GM18511 (cell line): ENCODE results near the gene SHB.

Experiments used
- ATAC-seq: cut with Tn5 transposase; IDR thresholded peaks from one replicate; pipeline ENCODE4 v1.9.1; 2021; ENCODE audit warnings: mild to moderate bottlenecking, moderate library complexity; ENCODE audit not compliant: unreplicated experiment

Gene SHB

DNA sequence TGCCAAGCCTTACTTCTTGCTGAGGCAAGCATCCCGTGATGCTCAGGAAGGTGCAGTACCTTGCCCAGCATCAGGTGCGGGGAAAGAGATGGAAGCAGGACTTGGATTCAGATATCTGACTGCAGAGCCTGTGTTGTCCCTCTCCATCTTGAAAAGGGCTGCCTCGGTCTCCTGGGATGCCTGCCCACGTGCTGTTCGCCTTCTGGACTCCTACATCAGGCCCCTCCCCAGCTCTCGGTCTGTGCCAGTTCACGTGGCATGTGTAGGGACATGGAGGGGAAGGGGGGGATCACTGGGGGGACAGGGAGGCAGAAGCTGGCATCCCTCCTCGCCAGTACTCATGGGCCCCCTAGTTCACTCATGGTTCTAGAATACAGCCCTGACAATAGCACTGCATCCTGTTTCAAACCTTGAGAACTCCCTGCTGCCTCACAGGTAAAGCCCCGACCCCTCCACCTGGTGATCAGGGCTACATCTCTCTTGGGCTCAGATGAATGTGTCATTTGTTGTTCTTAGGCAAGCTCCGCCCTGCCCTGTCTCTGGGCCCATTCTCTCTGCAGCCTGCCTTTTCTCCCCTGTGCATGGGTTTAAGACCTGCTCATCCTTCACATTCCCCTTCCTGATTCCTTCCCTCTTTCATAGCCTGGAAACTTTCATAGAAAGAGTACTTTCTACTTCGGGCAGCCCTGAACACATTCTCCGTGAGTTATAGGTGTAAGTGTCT is 126.2 kb downstream of the SHB start:
- no peak for ATAC-seq

DNA sequence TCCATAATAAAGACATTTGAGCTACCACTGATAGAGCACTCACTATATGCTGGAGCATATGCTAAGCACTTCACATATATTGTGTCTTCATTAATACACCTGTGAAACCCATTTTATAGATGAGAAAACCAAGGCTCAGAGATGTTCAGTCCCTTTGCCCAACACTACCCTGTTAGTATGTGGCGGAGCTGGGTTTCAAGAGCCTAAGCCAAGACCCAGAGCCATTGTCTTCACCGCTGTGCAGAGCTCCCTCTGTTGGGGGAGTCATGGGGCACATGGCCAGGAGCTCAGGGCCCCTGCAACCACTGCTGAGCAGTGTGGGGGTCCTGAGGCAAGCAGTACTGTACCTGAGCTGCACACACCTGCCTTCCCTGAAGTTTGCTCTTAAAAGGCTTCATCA is 127.8 kb downstream of the SHB start:
- ATAC-seq = no peak

DNA sequence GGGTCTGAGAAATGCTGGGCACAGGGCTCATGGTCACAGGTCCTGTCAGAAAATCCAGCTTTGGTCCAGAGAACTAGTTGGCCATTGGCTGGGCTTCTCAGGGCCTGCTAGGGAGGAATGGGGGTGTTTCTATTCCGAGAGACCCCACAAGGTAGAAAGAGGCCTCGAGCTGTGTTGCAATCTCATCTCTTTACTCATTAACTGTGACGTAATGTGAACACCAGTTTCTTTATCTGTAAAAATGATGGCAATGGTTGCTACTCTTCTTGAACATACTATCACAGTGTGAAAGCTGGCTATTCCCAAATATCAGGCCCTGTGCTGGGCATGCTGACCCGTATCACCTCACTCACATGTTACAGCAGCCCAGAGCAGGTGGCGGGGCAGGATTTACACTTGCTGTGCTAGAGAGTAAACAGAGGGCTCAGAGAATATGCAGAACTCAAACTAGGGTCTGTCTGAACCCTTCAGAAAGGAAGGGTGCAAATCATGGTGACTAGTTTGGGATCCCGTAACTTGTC is 129.4 kb downstream of the SHB start:
- ATAC-seq = no peak

DNA sequence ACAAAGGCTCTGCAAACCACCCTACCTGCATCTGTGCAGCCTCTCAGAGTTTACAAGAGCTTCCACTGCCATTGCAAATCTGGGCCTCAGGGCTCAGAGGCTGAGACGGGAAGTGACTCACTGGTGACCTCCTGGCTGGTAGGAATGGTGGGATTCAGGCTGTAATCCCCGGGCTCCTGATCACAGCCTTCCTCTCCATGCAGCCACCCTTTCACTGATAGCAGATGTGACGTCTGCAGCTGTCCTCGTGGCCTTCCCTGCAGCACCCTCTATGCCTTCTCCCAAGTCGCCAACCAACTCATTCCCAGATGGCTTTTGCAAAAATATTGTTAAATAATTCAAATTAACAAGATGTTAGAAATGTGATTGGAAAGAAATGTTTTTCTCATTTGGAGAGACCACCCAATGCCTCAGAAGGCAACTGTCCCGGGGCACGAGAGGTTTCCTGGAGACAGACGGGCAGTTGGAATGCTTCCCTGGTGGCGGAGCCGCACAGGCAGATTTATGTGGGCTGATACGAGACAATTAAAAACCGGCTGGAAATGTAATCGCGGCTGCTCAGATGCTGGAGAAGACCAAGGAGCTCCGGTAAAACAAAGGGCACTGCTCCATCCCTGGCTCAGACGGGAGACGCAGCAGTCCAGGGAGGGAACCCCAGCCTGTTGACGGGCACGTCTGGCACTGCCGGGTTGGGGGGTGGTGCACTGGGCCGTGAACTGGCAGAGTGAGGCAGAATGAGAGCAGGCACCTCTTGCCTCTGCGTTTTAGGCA is 130.7 kb downstream of the SHB start:
- ATAC-seq = no peak

DNA sequence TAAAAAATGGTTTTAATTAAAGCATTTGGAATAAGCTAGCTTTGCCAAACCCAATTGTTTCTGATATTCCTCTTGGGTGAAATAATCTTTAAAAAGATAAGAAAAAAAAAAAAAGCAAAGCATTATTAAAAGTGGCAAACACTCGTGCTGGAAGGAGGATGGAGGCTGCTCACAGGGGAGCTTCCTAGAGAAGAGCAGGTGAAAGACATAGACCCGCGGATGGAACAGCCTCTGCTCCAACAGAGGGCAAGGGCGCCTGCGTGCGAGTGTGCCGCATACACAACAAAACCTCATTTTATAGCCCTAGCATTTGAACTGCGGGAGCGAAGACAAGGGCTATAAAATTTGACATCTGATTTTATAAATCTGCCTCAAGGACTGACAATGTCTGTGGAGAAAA is 131.7 kb downstream of the SHB start:
- no peak for ATAC-seq

DNA sequence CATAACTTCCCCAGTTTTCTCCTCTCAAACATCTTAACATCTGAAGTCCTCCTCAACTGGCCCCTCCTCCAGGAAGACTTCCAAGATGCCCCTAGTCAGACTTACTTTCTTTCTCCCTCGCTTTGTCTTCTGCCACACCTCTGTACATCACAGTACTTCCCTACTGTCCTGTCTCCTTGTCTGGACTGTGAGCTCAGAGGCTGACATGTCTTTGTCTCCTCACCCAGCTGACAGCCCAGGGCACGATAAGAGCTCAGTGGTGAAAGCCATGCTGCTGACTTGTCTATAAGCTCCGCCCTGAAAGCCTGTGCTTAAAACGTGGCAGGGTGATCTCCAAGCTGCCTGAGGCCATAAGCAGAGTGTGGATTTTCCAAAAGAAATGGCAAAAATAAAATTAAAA is 132.1 kb downstream of the SHB start:
- no peak for ATAC-seq

DNA sequence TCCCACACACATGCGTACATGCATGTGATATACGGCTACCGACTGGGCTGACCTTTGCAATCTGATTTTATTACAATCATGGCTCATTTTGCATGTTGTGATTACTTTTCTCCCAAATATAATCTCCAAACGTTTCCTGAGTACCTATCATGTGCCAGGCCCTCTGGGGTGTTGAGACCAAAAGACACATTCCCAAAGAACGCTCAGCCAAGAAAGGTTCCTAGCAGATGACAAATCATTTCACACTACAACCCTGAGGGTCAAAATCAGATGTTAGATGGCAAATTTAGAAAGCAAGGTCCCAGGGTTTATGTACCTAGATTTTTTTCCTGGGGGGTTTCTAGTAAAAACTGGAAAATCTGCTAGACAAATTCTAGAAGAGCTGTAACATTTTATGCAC is 132.7 kb downstream of the SHB start:
- ATAC-seq = no peak

DNA sequence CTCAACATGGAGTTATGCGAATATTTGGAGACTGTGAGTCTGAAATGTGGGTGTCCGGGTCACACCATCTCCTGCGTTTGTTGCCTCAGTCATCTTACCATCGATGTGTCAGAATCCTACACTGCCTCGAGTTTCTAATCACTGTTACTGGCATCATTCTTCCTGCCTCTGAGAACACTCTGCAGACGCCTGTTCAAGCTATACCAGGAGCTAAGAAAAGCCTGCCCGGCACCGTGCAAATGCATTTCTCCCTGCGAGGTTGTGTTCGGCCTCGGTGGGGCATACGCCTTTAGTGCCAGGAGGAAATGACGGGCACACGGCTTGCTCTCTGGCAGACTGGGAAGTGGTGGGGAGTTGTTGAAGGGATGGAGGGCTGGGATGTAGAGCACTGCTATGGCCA is 133.9 kb downstream of the SHB start:
- no peak for ATAC-seq

DNA sequence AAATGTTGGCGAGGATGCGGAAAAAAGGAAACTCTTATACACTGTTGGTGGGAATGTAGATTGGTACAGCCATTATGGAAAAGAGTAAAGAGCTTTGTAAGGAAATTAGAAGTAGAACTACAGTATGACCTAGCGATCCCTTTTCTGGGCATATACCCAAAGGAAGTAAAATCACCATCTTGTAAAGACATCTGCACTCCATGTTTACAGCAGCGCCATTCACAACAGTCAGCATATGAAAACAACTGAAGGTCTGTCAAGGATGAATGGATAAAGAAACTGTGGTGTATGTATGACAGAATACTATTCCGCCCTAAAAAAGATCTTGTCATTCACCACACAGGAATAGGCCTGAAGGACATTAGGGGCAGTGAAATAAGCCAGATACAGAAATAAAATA is 137.4 kb downstream of the SHB start:
- ATAC-seq = no peak

DNA sequence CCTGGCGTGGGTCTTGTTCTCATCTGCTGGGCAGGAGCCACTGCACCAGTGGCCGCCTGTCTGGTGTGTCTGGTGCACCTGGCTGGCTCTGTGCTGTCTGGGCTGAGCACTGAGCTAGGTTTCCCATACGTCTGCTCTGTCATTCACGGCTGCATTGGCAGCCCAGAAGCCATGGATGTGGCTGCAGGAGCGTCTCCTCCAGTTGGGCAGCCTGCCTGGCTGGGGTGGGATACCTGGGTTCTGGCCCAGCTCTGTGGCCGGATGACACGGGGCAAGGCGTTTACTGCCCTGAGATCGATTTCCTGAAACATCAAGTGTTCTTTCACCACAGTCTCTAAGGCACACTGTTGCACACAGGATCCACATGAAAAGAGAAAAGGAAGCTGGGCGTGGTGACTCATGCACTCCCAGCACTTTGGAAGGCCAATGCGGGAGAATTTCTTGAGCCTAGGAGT is 139.6 kb downstream of the SHB start:
- no peak for ATAC-seq

DNA sequence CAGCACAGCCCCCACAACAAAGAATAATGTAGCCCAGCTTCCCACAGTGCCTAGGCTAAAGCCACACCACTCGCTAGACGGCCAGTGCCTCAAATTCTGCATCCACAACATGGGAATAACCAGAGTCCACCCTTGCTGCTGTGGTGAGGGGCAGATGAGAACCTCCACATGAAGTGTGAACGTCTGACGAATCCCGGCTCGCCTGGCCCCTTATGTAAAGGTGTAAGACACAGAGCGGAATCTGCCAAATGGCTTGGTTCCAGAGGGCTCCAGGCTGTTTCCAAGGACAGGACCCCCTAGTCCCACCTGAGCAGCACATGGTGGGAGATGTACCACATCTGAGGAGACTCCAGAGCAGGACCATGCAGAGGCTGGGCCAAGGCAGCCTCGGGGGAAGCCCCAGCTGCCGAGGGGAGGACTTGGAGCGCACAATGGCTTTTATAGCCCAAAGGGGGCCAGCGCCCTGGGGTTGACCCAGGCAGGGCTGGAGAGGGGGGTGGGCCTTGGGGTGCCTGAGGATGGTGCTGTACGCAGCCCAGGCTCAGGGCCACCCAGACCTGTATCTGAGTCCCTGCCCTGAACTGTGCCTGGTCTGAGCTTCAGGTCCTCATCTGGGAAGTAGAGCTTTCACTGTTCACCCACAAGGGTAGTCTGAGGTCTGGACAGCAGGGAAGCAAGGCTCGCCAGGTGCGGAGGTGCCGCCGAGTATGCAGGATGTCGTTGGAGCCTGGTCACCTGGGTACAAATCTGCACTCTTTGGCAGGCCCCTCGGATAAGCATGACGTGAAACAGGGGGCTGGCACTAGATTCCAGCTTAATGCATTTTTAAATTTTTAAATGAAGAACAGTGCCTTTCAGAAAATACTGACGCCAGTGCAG is 140.2 kb downstream of the SHB start:
- no peak for ATAC-seq

DNA sequence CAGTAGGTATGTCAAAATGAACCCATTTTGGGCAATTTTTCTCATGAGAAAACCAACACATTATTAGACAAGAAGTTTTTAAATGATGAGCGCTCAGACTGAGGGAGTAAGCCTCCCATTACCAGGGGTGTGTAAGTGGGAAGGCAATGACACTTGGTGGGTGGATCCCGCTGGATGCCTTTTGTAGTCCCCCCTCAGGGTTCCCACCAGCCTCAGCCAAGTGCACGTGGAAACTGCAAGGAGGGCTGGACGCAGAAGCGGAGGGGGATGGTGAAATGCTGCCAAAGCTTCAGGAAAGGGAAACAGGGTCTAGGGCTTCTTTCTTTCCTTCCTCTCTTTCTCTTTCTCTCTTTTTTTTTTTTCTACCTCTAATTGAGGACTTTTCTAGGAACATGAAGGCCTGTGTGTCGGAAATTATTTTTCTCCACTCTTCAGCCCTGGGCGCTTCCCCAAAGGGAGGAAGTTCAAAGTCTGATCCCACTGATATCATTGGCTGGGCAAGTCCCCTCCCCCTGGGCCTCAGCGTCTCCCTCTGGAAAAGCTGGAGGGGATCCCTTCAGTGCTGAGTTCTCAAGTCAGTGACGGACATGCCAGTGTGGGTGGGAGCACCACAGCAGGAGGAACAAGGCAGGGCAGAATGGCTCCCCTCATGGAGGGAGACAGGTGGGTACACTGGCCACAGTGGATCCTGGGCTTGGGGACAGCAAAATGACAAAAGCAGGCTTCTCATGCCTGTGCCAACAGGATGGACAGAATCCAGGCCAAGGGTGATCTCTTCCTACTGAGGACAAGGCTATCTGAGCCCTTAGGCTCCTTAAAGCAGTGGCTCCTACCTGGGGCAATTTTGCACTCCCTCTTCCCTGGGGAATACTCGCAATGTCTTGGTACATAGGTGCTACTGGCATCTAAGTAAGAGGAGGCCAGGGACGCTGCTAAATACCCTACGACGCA is 141.2 kb downstream of the SHB start:
- no peak for ATAC-seq

DNA sequence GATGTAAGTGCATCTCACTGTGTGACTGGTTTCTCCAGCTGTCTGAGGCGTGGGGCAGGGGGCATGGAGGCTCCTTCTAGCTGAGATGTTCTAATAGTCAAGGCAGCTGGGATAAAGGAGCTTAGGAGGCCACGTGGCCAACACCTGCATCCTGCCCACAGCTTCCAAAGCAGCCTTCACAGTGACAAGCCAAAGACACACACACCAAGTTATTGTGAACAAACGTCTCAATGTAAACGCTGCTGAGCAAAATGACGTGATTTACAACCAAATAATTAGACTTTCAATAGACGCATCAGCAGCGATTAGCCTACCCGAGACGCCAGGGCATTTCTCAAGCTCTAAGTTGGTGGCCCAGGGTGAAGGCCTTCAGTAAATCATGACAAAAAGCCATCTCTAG is 141.9 kb downstream of the SHB start:
- ATAC-seq = no peak

DNA sequence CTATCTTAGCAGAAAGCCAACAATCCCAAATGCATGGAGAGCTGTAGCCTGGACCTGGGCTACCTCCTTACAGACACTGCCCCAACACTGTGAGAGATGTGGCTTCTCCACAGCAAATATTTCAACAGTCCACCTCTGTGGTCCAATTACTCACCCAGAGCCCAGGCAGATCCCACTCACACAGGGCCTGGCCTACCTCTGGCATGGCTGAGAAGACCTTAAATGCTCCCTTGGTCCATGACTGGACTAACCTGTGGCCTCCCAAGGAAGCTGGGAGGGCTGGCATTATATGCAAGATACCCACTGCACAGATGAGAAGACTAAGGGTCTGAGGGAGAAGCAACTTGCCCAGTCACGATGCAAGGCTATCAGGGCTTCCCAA is 142.3 kb downstream of the SHB start:
- ATAC-seq = no peak

DNA sequence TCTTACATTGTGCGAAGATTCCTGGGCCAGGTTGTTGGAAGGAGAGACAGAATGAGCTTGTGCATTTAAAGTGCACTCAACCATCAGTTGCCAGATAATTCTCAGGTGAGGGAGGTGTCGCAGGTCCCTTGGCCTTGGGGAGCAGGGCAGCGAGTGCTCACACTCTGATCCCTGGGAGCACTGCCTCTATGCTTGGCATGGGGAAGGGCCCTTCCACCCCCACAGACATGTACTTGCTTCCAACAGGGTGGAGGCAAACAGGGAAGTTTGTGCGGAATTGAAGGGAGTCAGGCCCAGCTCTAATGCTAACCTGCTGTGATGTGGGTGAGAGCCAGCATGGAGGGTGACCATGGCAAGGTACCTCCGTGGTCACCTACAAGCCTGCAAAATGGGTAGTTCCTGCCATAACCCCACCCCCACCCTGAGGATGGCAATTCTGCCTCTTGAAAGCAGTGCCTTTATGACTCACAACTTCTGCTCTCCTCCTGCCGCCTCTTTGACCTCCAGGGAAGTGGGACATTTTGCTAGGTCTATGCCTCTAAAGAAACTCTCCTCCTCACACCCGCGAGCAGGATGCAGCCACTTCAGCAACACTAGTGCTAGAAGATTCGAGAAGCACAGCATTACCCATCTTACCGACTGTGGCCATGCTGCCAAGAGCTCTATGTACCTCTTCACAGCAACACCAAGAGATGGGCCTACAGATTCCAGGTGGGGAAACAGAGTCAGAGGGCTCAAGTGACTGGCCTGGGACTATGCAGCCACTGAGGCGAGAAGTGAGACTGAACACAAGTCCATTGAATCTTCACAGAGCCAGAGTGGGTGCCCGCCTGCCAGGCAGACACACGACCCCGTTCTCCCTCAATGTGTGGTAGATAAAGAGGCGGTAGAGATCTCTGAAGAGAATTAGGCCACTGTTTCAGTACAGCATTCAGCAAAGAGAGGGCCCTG is 143.0 kb downstream of the SHB start:
- ATAC-seq = no peak

DNA sequence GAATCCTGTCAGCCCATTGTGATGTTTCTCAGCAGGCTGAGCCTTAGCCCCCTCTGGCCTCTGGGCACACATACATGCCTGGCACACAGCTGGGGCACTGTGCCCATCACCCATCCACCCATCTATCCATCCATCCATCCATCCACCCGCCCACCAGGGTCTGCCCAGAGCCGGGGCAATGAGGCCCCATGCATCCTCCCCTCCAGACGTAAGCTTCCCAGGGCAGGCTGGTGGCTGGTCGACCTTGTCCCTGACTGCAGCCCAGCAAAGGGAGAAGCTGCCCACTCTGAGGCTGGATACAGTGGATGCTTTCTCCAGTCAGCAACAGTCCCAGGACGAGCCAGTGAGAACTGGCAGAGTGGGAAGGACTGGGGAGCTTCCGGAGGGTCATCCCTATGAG is 144.0 kb downstream of the SHB start:
- no peak for ATAC-seq

DNA sequence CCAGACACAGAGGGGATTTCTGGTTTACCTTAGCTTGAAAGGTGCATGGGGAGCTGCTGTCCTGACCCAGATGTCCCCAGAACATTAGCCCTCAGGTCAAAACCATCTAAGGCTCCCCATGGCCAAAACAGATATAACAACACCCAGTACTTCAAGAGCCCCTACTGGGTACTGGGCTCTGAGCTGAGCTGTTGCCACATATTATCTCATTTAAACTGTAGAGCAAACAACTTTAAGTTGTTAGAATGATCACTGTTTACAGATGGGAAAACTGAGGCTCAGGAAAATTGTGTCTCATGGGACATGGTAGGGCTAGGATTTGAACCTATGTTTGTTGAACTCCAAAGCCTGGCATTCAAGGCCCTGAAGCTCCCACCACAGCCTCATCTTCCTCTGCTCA is 144.5 kb downstream of the SHB start:
- no peak for ATAC-seq

DNA sequence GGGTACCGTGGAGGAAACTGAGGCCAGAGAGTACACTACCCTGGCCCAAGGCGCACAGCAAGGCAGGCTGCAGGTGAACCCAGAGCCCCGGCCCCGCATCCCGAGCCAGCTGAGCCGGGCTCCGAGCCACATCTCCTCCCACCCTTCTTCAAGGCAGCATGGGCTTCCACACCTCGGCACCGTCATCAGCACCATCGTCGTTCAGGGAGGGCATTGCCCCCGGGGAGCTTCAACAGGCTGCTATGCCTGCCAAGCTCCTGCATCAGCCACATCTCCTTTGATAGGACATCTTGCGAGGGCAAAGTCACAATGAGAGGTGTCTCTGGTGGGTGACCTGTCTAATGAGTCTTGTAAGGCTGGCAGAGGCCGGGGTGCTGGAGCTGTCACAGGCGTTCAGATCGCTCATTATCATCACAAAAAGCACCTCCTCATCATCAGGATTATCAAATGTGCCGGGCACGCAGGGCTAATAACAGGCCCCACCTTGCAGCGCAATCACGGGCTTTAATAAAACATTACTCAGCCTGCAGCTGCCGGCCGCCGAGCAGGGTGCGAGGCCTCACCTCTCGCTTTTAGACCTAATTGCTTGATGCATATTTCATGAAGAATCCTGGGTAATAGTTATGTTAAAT is 145.1 kb downstream of the SHB start:
- no peak for ATAC-seq
